ENCODE data around the gene ATP8A1. TPM values are rescaled to one million over a fixed set of nuclear protein-coding genes. Genes with fewer than 3 reads are reported as not detected.

The ATP8A1 gene
- total RNA-seq, 4 donors from 2014 or later, result 4.9 to 13.8 (median 5.2) TPM

- no peak overlapping the region for H3K4me3 ChIP-seq (ENCODE audit: low read depth, poor library complexity, severe bottlenecking)
- WGBS, 2 donors, result 90% methylated on average over 8 of the region's 8 CpGs
- intact Hi-C loops (cut with DNase I; ENCODE audit: low total_unique reads), result no loop called here
- DNase-seq (ENCODE audit: low spot score in 2 of 2), result no peak
- no peak for TF ChIP-seq POLR2A (IDR thresholded peaks at IDR 0.05)
- TF ChIP-seq, protein P1, sequence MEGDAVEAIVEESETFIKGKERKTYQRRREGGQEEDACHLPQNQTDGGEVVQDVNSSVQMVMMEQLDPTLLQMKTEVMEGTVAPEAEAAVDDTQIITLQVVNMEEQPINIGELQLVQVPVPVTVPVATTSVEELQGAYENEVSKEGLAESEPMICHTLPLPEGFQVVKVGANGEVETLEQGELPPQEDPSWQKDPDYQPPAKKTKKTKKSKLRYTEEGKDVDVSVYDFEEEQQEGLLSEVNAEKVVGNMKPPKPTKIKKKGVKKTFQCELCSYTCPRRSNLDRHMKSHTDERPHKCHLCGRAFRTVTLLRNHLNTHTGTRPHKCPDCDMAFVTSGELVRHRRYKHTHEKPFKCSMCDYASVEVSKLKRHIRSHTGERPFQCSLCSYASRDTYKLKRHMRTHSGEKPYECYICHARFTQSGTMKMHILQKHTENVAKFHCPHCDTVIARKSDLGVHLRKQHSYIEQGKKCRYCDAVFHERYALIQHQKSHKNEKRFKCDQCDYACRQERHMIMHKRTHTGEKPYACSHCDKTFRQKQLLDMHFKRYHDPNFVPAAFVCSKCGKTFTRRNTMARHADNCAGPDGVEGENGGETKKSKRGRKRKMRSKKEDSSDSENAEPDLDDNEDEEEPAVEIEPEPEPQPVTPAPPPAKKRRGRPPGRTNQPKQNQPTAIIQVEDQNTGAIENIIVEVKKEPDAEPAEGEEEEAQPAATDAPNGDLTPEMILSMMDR (IDR thresholded peaks at IDR 0.05), result no peak
Measured at GRCh38 chr4:42646013-42646784, 10.7 kb downstream of the ATP8A1 start.

DNA sequence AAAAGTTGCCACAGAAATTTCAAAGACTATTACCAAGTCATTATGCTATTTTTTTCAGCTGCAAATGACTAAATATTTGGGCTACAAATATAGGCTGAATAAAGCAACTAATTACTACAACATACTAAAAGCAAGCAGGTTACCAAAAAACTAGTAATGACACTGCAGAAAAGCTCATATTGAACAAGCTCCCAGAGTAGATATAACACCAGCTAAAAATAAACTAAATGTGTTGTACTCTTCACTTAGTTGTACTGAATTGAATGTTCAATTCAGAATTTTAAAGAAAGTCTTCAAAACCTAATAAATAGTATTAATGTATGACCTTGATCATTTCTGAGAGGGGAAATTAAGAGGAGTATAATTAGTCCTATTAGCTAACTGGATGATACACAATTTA, 12.0 kb downstream of the ATP8A1 start:
- H3K4me3 ChIP-seq (ENCODE audit: low read depth, poor library complexity, severe bottlenecking), result no peak overlapping the region
- TF ChIP-seq, protein P1 (IDR thresholded peaks at IDR 0.05), result no peak
- no peak for TF ChIP-seq POLR2A (IDR thresholded peaks at IDR 0.05)
- intact Hi-C loops (cut with DNase I; ENCODE audit: low total_unique reads), result no loop called here
- no peak for DNase-seq (ENCODE audit: low spot score in 2 of 2)

DNA sequence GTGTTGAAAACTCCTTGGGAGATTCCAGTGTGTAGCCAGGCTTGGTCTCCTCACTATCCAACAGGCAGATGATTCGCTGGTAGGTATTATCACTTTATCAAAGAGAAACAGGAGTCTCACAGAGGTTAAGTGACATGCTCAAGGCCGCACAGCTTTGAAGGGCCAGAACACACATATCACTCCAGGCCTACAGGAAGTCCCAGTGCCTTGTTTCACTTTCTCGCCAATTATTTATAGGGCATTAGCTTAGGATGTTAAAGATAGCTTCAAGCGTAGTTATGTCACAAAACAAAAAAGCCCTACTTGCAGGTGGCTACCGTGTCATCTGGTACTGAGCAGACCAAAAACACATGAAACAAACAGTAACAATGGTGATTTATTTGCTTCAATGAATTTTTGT, 13.2 kb downstream of the ATP8A1 start:
- WGBS, 2 donors, result 90 to 95% methylated on average over 5 of the region's 5 CpGs
- DNase-seq (ENCODE audit: low spot score in 2 of 2), result no peak
- H3K4me3 ChIP-seq (ENCODE audit: low read depth, poor library complexity, severe bottlenecking), result no peak overlapping the region
- intact Hi-C loops (cut with DNase I; ENCODE audit: low total_unique reads), result no loop called here
- TF ChIP-seq, protein P1 (IDR thresholded peaks at IDR 0.05), result no peak
- TF ChIP-seq POLR2A (IDR thresholded peaks at IDR 0.05), result no peak

GRCh38 chr4:42642845-42643615, 13.9 kb downstream of the ATP8A1 start:
- no peak for TF ChIP-seq POLR2A (IDR thresholded peaks at IDR 0.05)
- TF ChIP-seq, protein P1 (IDR thresholded peaks at IDR 0.05), result no peak
- WGBS, 2 donors, result 89 to 91% methylated on average over 7 of the region's 7 CpGs
- no peak for DNase-seq (ENCODE audit: low spot score in 2 of 2)
- no peak overlapping the region for H3K4me3 ChIP-seq (ENCODE audit: low read depth, poor library complexity, severe bottlenecking)
- intact Hi-C loops (cut with DNase I; ENCODE audit: low total_unique reads), result no loop called here

GRCh38 chr4:42642101-42642797, 14.7 kb downstream of the ATP8A1 start:
- no peak for DNase-seq (ENCODE audit: low spot score in 2 of 2)
- intact Hi-C loops (cut with DNase I; ENCODE audit: low total_unique reads), result no loop called here
- 84 to 86% methylated on average over 7 of the region's 7 CpGs for WGBS, 2 donors
- H3K4me3 ChIP-seq (ENCODE audit: low read depth, poor library complexity, severe bottlenecking), result no peak overlapping the region
- TF ChIP-seq, protein P1 (IDR thresholded peaks at IDR 0.05), result no peak
- no peak for TF ChIP-seq POLR2A (IDR thresholded peaks at IDR 0.05)
